DMS153 treated with DMSO at 0.1 percent for 48 hours (cell line): ENCODE data around the gene RALGPS1.

Experiments used
- DNase-seq: peaks from one replicate; lab custom pipeline; 2025; ENCODE audit not compliant: unreplicated experiment; lab: John Stamatoyannopoulos, UW

The RALGPS1 gene, protein sequence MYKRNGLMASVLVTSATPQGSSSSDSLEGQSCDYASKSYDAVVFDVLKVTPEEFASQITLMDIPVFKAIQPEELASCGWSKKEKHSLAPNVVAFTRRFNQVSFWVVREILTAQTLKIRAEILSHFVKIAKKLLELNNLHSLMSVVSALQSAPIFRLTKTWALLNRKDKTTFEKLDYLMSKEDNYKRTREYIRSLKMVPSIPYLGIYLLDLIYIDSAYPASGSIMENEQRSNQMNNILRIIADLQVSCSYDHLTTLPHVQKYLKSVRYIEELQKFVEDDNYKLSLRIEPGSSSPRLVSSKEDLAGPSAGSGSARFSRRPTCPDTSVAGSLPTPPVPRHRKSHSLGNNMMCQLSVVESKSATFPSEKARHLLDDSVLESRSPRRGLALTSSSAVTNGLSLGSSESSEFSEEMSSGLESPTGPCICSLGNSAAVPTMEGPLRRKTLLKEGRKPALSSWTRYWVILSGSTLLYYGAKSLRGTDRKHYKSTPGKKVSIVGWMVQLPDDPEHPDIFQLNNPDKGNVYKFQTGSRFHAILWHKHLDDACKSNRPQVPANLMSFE

DNA sequence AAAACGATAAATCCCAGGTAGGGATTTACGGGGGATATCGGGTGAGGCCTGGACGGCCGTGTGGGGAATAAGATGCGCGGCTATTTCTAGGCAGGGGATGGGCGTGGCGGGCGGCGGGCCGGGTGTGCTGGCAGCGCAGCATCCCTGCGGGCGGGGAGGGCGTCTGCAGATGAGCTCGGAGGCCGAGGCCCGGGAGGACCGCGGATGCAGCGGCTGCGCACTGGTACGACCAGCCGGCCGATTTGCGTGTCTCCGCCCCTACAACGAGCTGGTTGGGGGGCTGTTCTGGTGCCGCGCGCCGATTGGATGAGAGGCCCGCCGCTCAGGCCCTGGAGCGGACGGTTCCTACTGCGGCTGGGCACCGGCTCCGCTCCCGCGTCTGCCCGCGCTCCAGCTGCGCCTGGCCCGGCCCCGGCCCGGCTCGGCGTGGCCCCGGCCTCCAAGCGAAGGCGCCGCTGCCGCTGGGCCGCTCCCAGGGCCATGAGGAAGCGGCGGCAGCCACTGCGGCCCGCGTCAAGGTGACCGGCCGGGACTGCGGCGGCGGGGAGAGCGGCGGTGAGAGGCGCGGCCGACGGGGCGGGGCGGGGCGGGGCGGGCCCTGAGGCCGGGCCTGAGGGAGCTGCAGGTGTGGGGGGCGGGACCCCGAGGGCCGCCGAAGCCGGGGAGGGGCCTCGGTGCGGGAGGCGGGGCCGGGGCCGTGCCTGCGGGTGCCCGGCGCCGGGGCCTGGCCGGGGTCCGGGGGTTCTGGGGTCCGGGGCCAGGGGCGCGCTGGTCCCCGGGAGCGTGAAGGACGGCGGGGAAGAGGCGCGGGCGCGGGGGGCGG is at the start of gene RALGPS1:
Gene RALGPS1, plus strand, starts transcription at position 325 of the 823 bp plus-strand sequence. CDS start 47,508 bp downstream, outside the sequence.
- peak; percentile 92 for DNase-seq

DNA sequence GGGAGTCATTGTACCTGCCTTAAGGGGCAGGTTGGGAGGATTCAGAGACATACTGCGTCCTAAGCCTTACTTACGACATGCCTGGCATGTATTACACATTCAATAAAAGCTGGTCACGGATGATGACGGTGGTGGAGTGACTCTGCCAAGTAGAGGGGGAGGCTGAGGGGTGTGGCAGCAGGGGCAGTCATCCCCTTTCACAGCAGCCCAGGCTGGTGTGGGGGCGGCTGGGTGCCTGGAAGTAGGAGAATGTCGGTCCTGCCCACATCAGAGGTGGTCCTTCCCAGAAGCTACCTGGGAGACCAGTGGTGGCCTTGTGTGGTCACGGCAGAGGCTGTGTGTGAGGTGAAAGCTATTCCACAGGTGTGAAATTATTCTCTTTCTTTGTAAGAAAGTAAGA is 45.2 kb upstream of the RALGPS1 start:
- DNase-seq, result no peak

DNA sequence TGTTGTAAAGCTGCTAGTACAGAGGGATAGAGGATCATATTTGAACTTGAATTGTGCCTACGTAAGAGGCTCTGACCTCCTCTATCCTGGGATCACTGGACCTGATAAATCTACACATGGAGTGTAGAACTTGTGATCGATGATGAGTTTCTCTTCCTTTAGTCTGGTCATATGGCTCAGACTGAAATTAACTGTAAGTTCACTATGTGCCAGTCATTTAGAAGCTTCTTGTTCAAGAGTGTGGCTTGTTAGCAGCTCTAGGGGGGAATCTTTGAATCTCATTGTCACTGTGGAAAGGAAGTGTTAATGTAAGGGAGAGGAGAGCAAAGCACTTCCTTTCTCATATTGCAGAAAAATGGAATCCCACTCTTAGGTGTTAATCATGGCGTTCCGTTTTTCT is 42.1 kb upstream of the RALGPS1 start:
- DNase-seq, result no peak

DNA sequence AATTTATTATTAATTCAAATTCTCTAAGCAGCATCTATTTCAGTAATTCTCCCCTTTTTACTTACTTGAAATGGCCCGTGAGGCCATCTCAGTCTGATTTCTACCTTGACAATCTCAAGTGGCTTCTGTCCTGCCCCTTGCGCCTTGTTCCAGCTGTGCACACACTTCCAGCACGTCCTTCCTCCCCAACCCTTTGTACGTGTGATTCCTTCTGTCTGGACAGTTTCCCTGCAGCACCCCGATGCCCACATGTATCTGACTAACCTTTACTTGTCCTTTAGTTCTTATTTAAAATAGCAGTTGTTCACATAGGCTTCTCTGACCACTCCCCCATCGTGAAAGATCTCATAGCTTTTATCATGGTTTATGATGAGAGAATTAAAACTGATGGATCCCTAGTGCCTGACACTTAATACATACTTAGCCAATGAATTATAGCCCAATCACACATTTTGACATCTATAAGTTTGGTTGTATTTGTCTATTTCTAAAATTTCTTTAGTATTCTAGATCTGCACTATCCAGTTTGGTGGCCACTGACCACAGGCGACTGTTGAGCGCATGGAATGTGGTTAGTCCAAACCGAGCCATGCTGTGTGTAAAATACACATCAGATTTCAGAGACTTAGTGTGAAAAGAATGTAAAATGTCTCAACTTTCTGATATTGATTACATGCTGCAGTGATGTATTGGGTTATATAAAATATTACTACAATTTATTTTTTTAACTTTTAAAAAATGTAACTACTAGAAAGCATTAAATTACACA is 39.9 kb upstream of the RALGPS1 start:
- DNase-seq, result no peak

DNA sequence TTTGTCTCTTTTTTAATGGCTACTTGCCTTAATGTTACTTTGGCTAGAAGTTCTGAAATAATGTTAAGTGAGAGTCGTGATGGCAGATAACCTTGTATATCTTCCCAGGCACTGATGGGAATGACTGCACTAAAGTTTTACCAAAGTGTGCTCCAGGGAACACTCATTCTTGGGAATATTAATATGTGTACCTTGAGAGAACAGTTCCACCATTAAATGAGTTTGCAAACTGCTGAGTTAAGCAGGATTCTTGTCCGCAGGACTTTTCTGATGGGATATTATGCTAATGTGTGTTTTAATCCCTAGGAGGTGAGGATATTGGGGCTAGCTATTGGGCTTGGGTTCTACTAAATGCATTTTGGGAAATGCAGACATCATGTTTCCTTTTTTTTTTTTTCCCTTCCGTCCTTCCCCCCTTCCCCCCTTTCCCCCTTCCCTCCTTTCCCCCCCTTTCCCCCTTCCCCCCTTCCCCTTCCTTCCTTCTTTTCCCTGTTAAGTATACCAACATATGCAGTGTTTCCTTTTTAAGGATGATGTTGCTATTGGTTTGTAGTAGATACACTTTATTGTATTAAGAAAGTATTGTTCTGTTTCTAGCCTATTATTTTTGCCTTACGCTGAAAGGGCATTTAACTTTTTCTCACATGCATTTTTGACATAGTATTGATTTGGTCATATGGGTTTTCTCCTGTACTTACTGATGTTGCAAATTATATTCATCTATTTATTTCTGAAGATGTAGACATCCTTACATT is 38.6 kb upstream of the RALGPS1 start:
- no peak for DNase-seq

DNA sequence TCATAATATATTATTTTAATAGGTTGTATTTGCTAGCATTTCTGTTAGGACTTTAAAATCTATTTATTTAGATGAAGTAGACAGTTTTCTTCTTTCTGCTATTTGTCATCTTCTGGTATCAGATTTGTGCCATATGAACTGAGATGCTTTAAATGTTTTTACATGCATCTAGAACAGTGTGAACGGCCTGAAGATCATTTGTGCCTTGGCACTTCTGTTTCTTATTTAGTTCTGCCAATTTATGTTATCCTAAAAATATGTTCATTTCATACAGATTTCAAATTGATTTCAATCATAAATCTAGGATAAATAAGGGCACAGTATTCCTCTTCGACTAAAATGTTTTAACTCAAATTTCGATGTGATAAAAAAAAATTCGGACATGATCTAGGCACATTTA is 38.1 kb upstream of the RALGPS1 start:
- no peak for DNase-seq

DNA sequence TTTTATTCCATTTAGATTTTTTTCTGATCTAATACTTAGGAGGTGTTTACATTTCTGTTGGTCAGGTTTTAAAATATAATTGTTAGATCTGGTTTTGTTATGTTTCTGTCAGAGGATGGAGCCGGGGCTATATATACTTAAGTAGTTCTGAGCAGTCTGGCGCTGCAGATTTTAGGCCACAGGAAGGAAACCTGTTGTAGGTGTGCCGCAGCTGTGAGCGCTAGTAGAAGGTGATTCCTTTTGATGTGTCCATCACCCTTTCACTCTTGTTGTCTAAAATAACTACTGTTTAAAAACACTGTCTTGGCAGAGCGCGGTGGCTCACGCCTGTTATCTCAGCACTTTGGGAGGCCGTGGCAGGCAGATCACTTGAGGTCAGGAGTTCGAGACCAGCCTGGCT is 37.2 kb upstream of the RALGPS1 start:
- DNase-seq, result no peak

DNA sequence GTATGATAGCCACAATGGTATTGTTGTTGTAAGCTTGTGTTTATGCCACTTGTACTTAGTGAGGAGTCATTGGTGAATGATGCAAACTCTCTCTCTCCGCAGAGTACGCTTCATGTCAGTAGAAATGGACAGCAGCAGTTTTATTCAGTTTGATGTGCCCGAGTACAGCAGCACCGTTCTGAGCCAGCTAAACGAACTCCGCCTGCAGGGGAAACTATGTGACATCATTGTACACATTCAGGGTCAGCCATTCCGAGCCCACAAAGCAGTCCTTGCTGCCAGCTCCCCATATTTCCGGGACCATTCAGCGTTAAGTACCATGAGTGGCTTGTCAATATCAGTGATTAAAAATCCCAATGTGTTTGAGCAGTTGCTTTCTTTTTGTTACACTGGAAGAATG is 35.3 kb upstream of the RALGPS1 start:
- DNase-seq, result no peak

DNA sequence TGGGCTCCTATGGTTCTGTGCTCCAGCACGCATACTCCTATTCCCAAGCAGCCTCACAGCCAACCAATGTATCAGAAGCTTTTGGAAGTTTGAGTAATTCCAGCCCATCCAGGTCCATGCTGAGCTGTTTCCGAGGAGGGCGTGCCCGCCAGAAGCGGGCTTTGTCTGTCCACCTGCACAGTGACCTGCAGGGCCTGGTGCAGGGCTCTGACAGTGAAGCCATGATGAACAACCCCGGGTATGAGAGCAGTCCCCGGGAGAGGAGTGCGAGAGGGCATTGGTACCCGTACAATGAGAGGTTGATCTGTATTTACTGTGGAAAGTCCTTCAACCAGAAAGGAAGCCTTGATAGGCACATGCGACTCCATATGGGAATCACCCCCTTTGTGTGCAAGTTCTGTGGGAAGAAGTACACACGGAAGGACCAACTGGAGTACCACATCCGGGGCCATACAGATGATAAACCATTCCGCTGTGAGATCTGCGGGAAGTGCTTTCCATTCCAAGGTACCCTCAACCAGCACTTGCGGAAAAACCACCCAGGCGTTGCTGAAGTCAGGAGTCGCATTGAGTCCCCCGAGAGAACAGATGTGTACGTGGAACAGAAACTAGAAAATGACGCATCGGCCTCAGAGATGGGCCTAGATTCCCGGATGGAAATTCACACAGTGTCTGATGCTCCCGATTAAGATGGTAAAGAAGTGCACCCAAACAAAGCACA is 34.2 kb upstream of the RALGPS1 start:
- DNase-seq, result no peak

DNA sequence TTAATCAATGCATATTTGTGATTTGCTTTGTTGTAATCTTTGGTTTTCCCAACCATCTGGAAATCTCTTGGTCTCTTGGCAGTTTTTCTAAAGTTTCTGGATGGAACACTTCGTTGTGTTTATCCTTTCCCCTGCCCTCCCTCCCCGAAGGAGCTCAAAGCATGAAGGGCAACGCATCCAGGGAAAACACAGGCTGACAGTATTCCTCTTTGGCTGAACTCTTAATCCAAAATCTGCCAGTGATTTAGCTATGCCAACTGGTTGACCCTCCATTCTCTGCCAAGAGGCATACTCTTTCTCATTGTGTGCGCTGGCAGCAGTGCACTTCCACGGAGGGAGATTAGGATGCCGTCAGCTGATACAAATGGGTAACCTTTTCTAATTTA is 33.6 kb upstream of the RALGPS1 start:
- no peak for DNase-seq

DNA sequence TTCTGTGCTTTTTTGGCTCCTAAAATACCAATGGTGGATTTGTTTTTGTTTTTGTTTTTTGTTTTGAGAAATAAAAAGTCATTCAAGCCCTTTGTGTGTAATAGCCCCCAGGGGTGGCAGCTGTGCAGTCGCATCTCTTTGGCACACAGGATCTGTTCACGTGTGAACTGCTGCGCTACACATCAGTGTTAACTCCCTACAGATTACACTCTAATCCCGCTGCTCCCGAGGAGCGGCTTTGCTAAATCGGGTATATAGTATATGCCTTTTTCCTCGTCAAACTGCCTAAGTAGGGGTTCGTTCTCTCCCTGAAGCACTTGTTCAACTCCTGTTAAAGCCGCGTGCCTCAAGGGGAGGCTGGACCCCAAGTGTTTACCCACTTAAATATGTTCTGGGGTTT is 31.8 kb upstream of the RALGPS1 start:
- no peak for DNase-seq

DNA sequence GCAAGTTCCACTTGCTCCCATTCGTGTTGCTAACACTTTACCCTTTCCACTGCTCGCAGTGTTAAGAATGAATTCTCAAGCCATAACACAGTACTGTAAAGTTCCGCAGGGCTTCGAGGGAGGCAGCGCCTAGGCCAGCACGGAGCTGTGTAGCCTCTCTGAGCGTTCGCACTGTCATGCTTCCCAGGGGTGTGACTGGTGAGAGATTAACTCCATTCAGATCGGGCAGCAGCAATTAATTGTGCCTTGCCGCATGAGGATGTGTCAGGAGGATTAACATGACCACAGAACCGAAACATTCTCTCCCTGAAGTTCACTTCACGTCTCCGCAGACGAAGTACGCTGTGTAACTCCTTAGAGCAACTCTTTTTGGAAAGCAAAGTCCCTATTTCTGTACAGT is 30.9 kb upstream of the RALGPS1 start:
- DNase-seq, result no peak

DNA sequence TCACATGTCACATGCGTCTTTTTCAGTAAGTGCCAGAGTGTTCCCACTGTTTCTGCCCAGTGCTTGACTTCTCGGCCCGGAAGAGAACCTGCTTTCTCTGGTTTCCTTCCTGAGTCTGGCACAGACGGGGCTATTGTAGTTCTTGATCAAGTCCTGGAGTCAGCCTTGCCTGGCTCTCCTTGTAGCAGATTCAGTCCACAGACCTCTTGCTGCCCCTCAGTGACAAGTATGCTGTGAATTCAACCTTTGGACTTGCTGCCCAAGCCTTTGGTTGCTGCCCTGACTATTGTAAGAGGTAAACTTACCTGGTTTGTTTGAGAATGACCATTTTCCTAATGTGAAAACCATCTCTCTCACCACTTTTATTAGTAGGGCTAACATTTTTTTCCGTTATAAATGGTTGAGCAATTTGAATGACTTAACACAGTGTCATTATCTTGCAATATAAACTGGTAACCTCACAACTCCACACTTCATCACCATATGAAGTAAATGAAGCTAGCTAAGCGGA is 29.4 kb upstream of the RALGPS1 start:
- DNase-seq, result no peak

DNA sequence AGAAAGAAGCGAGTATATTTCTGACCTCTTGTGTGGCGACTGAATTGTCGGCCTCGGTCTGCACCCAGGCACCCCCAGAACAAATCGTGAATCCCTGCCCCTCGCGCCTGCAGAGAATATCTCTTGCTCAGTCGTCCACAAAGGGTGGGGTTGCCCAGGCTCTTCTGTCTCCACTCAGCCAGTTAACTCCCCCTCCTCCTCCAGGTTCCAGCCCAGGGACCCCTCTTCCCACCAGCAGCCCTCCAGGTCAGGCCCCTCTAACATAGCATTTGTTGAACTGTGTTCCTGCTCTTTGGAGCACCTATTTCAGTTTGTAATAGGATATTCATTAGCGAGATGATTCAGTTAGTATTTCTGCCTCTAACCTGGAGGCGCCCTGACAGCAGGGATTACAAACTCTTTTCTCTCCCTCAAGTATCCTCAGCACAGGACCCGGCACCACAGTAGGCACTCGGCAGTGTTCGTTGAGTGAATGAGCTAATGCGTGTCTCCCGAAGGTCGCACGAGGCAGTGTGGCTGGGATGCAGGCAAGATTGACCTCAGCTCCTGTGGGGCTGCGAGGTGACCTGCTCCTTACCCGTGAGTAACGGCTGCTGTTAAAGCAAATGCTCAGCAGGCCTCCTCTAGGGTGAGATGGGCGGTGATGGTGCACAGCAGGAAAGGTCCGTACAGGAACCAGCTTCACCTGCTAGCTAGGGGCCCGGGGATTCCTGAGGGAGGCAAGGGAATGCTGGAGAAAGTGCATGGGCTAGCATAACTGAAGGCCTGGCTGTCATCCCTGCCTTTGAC is 28.4 kb upstream of the RALGPS1 start:
- DNase-seq, result no peak

DNA sequence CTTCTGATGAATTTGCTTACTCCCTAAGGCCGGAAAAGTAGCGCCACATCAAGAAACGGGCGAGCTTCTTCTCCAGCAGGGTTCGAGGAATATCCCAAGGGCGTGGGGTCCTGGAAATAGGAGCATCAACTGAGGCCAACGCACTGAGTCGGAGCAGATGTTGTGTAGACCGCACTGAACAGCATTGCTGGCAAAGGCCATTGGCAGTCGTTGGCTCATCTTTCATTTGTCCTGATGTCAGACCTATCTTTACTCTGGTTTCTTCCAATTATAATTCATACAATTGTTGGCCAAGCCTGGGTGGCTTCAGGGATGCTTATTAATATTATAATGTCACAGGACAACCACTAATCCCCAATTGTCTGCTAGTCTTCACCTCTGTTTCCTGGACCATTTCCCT is 27.7 kb upstream of the RALGPS1 start:
- DNase-seq, result no peak

DNA sequence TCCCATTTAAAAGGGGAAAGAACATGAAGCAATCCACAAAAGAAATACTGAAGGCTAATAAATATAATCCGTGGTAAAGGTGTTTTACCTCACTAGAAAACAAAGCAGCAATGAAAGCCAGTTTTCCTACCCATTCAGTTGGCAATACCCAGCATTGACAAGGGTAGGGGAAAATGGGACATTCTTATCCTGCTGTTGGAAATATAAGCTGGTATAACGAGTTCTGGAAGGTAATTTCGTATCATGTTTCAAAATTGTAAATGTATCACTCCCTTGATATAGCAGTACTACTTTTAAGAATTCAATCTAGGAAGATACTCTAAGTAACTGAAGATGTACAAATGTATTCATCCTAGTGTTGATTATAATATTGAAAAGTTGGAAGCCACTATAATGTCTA is 22.9 kb upstream of the RALGPS1 start:
- no peak for DNase-seq

DNA sequence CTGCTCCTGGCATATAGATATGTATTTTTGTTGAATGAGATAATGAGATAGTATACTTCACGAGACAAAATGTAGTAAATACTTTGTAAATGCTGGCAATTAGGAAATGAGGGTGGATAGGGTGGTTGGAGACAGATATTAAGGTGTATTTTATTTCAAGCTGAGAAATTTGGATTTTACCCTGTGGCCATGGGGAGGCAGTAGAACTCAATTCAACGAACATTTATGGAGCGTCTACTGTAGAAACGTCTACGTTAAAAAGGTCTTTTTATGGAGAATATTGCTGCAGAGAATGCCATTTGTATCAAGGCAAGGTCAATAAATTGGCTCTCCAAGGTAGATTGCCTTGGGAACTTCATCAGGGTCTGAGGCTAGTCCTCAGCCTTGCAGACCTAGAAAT is 21.5 kb upstream of the RALGPS1 start:
- DNase-seq, result no peak

DNA sequence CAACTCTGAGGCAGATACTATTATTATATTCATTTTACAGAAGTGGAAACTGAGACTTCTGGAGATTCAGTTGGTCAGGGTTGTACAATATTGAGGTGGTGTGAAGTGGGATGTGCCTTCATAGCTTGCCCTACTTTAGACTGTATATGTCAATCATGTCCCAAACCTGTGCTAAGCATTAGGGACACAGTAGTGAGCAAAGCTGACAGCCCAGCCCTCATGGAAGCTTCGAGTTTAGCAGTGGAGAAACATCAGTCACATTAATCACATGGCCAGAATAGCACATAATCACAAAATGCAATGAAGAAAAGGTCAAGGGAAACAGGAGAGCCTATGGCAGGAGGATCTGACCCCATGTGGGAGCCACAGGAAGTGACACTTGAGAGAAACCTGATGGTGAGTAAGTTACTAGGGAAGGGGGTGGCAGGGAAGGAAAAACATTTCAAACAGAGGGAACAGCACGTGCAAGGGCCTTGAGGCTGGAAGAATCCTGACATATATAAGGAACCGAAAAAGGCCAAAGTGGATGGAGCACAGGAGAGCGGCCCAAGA is 20.5 kb upstream of the RALGPS1 start:
- DNase-seq, result no peak

DNA sequence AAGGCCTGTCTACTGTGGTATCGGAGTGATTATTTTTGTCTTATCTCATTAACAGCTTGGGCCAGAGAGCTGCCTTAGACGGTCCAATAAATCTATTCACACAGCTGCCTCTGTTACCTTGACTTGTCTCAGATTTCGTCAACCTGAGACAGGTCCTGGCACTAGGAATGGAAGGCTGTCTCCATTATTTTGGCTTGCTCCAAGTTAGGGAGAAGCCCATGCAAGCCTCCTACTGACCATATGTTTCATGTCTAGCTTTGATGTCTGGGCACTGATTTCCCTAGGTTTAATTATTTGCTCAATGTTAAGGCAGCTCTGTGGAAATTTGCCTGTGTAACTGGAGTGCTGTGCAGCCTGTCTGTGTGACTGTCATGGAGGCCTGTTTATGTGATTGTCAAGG is 12.4 kb upstream of the RALGPS1 start:
- no peak for DNase-seq
